ENCODE results near the gene NELL1.

DNA sequence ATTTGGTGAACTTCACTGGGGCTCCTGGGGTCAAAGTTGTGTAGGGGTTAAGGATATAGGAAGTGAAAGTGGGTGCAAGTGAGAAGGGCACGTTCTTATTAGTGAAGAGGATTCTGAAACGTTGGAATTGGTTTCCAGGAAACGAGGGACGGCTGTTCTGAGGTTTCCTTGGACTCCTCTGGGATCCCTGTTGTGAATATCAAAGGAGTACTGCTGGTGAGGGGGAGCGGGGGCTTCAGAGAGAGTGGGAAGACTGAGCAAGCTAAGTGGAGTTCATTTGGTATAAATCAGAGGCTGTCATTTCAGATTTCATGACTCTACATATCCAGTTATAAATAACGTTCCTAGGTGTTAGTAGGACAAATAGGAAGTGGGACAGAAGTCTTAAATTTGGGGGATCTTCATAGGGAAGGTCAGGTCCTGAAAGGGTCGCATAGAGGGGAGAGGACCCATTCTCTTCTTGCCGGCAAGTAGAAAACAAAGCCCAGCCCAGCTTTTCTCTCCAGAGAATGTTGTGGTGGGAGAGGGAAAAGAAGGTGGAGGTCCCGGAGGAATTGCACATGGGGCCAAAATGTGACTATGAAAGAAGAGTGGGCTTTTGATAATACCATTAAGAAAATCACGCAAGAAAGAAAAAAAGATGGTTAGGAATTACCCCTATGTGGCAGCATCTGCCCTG lies 1.1 kb upstream of the NELL1 start:
- TF ChIP-seq, protein P1, sequence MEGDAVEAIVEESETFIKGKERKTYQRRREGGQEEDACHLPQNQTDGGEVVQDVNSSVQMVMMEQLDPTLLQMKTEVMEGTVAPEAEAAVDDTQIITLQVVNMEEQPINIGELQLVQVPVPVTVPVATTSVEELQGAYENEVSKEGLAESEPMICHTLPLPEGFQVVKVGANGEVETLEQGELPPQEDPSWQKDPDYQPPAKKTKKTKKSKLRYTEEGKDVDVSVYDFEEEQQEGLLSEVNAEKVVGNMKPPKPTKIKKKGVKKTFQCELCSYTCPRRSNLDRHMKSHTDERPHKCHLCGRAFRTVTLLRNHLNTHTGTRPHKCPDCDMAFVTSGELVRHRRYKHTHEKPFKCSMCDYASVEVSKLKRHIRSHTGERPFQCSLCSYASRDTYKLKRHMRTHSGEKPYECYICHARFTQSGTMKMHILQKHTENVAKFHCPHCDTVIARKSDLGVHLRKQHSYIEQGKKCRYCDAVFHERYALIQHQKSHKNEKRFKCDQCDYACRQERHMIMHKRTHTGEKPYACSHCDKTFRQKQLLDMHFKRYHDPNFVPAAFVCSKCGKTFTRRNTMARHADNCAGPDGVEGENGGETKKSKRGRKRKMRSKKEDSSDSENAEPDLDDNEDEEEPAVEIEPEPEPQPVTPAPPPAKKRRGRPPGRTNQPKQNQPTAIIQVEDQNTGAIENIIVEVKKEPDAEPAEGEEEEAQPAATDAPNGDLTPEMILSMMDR (IDR thresholded peaks at IDR 0.05): no peak
- no peak for TF ChIP-seq POLR2A (IDR thresholded peaks at IDR 0.05)

All from body of pancreas (tissue), 4 donors.